Mucosa of descending colon (tissue), 3 donors: ENCODE results near the gene GRB14. TPM values are rescaled to one million over a fixed set of nuclear protein-coding genes. Genes with fewer than 3 reads are reported as not detected.
A peak's percentile ranks its signal among the peaks of the same experiment; 100 is the strongest.
"Not testable (repeated sequence)": the region's sequence is repeated elsewhere in the genome, so short reads cannot be mapped to it uniquely, and the experiment has no call there.

ENCODE experiments used
- ATAC-seq: fragments of 200-7000 bp; cut with Tn5 transposase; one replicate; pipeline ENCODE4 v1.9.1; 2020; ENCODE audit warnings: mild to moderate bottlenecking, moderate library complexity
- DNase-seq, 3 donors: peaks; one replicate each; pipeline ENCODE4 v3.0.0-alpha.2; 2020
- H3K36me3 ChIP-seq: fragments of 200-600 bp; one replicate; pipeline ENCODE4 v1.8.0; 2021; ENCODE audit warnings: low read depth, mild to moderate bottlenecking
- H3K4me1 ChIP-seq: fragments of 200-600 bp; one replicate; pipeline ENCODE4 v1.8.0; 2021; ENCODE audit warnings: low read depth, mild to moderate bottlenecking
- H3K4me3 ChIP-seq: fragments of 200-600 bp; one replicate; pipeline ENCODE4 v1.8.0; 2021; ENCODE audit warnings: mild to moderate bottlenecking
- H3K9me3 ChIP-seq: fragments of 200-600 bp; one replicate; pipeline ENCODE4 v1.8.0; 2021; ENCODE audit warnings: mild to moderate bottlenecking
- CTCF ChIP-seq: fragments of 200-600 bp; IDR thresholded peaks from one replicate; pipeline ENCODE4 v1.8.0; 2022; ENCODE audit warnings: antibody characterized with exemption, mild to moderate bottlenecking
- intact Hi-C, 2 donors: fragments of 100-400 bp; cut with DNase I in 1 of 2; cut with micrococcal nuclease in 1 of 2; formaldehyde crosslinking; loops; one replicate each; pipeline versions ENCODE4 v1.11.0 to v1.11.1; 2022; cut with DNase I, micrococcal nuclease
- total RNA-seq, 3 donors: library from RNA; stranded (reverse); fragmentation: NEBNext Ultra II Directional in 2 of 3; extraction: Animal tissue kit (Norgen Biotek cat#: 25700) in 2 of 3; gene quantifications; one replicate each; pipeline versions ENCODE4 v1.2.1 to v1.2.4, GENCODE V29; 2021 to 2023
- donor health status: DM: no; HTN: no; CAD: no; lungs with moderate emphysema.
- donor health status: DM: no; HTN: no; CAD: no.
- donor health status: DM: no; HTN: yes; CAD: no.

GRB14 gene
- total RNA-seq, 3 donors from 2014 or later, result 0.77 to 3.4 (median 1.5) TPM

- H3K4me1 ChIP-seq, result no peaks in the 10 kb centered on the region
- TF ChIP-seq CTCF, result no peak
- DNase-seq (no peak), ATAC-seq (no peak)
- H3K4me3 ChIP-seq, result no peak overlapping the region
- no peaks in the 10 kb centered on the region for H3K9me3 ChIP-seq
- H3K36me3 ChIP-seq, result no peaks in the 10 kb centered on the region
- intact Hi-C loops, result loop anchor here in 1 of 2 donors (10.0 kb wide), 1 partner anchor 156 kb away; no protein-coding TSS in a partner anchor
Measured at GRCh38 chr2:164558450-164558849, 62.8 kb downstream of the GRB14 start.

- H3K4me1 ChIP-seq, result no peaks in the 10 kb centered on the region
- TF ChIP-seq CTCF, result no peak
- no peak overlapping the region for H3K4me3 ChIP-seq
- no peaks in the 10 kb centered on the region for H3K9me3 ChIP-seq
- DNase-seq (no peak), ATAC-seq (no peak)
- intact Hi-C loops, result loop anchor here in 1 of 2 donors (10.0 kb wide), 1 partner anchor 160 kb away; no protein-coding TSS in a partner anchor
- H3K36me3 ChIP-seq, result no peaks in the 10 kb centered on the region
Measured at GRCh38 chr2:164554487-164554886, 66.8 kb downstream of the GRB14 start.

- Histone ChIP-seq H3K4me3 (no peak overlapping the region), H3K36me3 (no peaks in the 10 kb centered on the region), H3K9me3 (no peaks in the 10 kb centered on the region), H3K4me1 (no peaks in the 10 kb centered on the region)
- ATAC-seq (no peak), DNase-seq (no peak)
- no peak for TF ChIP-seq CTCF
- intact Hi-C loops, result loop anchor here in 1 of 2 donors (10.0 kb wide), 1 partner anchor 163 kb away; no protein-coding TSS in a partner anchor
Measured at GRCh38 chr2:164551519-164551918, 69.8 kb downstream of the GRB14 start.

- H3K36me3 ChIP-seq, DNase-seq, H3K4me1 ChIP-seq, H3K4me3 ChIP-seq, ATAC-seq, H3K9me3 ChIP-seq: not testable (repeated sequence)
- intact Hi-C loops, result loop anchor here in 1 of 2 donors (10.0 kb wide), 1 partner anchor 165 kb away; no protein-coding TSS in a partner anchor
Measured at GRCh38 chr2:164549705-164550104, 71.6 kb downstream of the GRB14 start.

- ATAC-seq (no peak), DNase-seq (no peak)
- no peaks in the 10 kb centered on the region for H3K4me1 ChIP-seq
- no peaks in the 10 kb centered on the region for H3K9me3 ChIP-seq
- H3K36me3 ChIP-seq, result no peaks in the 10 kb centered on the region
- no peak overlapping the region for H3K4me3 ChIP-seq
- TF ChIP-seq CTCF, result no peak
- intact Hi-C loops, result no loop called here
Measured at GRCh38 chr2:164545484-164545883, 75.8 kb downstream of the GRB14 start.

GRCh38 chr2:164542581-164543021, 78.7 kb downstream of the GRB14 start:
- H3K9me3 ChIP-seq, result no peaks in the 10 kb centered on the region
- TF ChIP-seq CTCF, result no peak
- H3K36me3 ChIP-seq, result no peaks in the 10 kb centered on the region
- ATAC-seq (peak; percentile 38), DNase-seq (no peak)
- no peak overlapping the region for H3K4me3 ChIP-seq
- H3K4me1 ChIP-seq, result no peaks in the 10 kb centered on the region
- intact Hi-C loops, result no loop called here
